Psoas muscle (tissue), 8 donors: ENCODE results near the gene AKT1. TPM values are rescaled to one million over a fixed set of nuclear protein-coding genes. Genes with fewer than 3 reads are reported as not detected.

ENCODE experiments used
- ATAC-seq, 4 donors: fragments of 200-7000 bp; cut with Tn5 transposase; one replicate each; pipeline ENCODE4 v1.9.1; 2020; ENCODE audit warnings: moderate library complexity in 3 of 4, mild to moderate bottlenecking in 2 of 4
- DNase-seq, 2 donors: peaks; one replicate each; pipeline ENCODE4 v3.0.0-alpha.2; 2020
- H3K27ac ChIP-seq: fragments of 200-600 bp; one replicate; pipeline ENCODE4 v1.8.0; 2022
- H3K27me3 ChIP-seq, 3 donors: fragments of 200-600 bp in 1 of 3; one replicate each; pipeline versions ENCODE4 v1.6.1 to v1.8.0; 2013 to 2022; ENCODE audit warnings: low read length in 2 of 3, mild to moderate bottlenecking in 2 of 3, moderate library complexity in 1 of 3; ENCODE audit not compliant: insufficient read depth in 3 of 3
- H3K36me3 ChIP-seq, 2 donors: fragments of 200-600 bp in 1 of 2; one replicate each; pipeline versions ENCODE4 v1.6.1 to v1.8.0; 2013 to 2022; ENCODE audit warnings: low read depth in 1 of 2, mild to moderate bottlenecking in 1 of 2, moderate library complexity in 1 of 2; ENCODE audit not compliant: insufficient read depth in 1 of 2
- H3K4me1 ChIP-seq: fragments of 200-600 bp; one replicate; pipeline ENCODE4 v1.8.0; 2022
- H3K4me3 ChIP-seq: fragments of 200-600 bp; one replicate; pipeline ENCODE4 v1.8.0; 2022; ENCODE audit warnings: mild to moderate bottlenecking
- H3K9me3 ChIP-seq: fragments of 200-600 bp; one replicate; pipeline ENCODE4 v1.8.0; 2022
- CTCF ChIP-seq: fragments of 200-600 bp; IDR thresholded peaks from one replicate; pipeline ENCODE4 v1.8.0; 2022; ENCODE audit warnings: antibody characterized with exemption
- WGBS, 3 donors: extraction: QIAGEN DNeasy Blood & Tissue Kit; methylation state at CpG; one replicate each; pipeline versions ENCODE4 v1.1.6 to v1.1.7; 2013; 5-methylcytosine and 5-hydroxymethylcytosine counted together
- intact Hi-C, 2 donors: fragments of 100-400 bp; cut with DNase I; formaldehyde crosslinking; loops; one replicate each; pipeline versions ENCODE4 v1.11.0 to v1.14.2; 2022
- polyA plus RNA-seq, 3 donors: library from polyadenylated mRNA; stranded (reverse); fragments of 200-250 nt; gene quantifications; one replicate each; pipeline ENCODE4 v1.2.3, GENCODE V29; 2013
- total RNA-seq, 4 donors: library from RNA; stranded (reverse); fragmentation: NEBNext Ultra II Directional in 2 of 4; extraction: Animal tissue kit (Norgen Biotek cat#: 25700) in 2 of 4; gene quantifications; one replicate each; pipeline versions ENCODE4 v1.2.1 to v1.2.4, GENCODE V29; 2021 to 2023
- donor health status: healthy with polysubstance abuse.
- donor health status: DM: no; HTN: no; CAD: no; lungs with moderate emphysema.
- donor health status: Bipolar disorder and iron deficiency.
- donor health status: healthy.
- donor health status: DM: yes; HTN: yes; CAD: no.
- donor health status: DM: no; HTN: no; CAD: no.
- donor health status: DM: no; HTN: no; CAD: no.
- donor health status: DM: yes; HTN: yes; CAD: no.

Gene AKT1
- total and polyA plus RNA-seq, 7 donors = 51.9 to 102 (median 62.0) TPM

DNA sequence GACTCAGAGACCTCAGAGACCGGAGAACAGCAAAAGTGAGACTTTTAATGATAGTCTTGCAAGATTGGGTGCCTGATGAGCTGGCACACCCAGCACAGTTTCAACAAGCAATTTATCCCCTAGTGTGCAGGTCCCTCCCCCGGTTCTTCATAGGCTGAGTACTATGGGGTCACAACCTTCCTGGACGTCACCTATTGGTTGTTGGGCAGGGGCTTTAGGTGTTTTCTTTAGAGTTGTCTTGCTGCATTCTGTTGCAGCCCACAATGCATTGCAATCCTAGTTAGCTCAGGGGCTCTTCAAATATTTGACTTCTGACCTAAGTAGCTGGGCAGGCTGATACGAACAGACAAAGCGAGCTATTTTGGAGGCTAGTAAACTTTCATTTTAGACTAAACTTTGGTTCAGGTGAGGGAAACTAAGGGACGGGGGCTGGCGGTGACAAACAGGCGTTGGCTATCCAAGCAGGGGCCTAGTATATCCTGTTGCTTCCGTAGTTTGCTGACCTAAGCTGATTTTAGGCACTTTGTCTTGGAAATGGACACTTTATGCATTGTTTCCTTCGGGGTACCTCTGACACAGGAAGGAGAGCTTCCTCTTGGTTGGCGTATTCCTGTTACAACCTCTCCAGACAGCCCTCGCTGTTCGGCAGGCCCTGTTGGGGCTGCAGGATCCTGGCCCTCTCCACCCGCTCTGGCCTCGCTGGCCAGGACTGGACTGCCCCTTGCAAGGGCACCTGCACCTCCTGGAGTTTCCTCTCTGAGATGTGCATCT lies 28.5 kb downstream of the AKT1 start:
- WGBS, 3 donors = 85 to 87% (median 86%) methylated on average over 15 of the region's 15 CpGs
- Histone ChIP-seq H3K27ac (no peak overlapping the region), H3K36me3 (peaks cover 0 to 28% of the 10 kb centered on the region in 2 donors), H3K4me3 (no peak overlapping the region), H3K4me1 (peaks cover 5% of the 10 kb centered on the region), H3K27me3 (no peaks in the 10 kb centered on the region), H3K9me3 (no peaks in the 10 kb centered on the region)
- intact Hi-C loops = loop anchor here in 1 of 2 donors (5.0 kb wide), 1 partner anchor 280 kb away; no protein-coding TSS in a partner anchor
- no peak for DNase-seq
- ATAC-seq = no peak
- no peak for TF ChIP-seq CTCF

- Histone ChIP-seq H3K27ac (no peak overlapping the region), H3K9me3 (no peaks in the 10 kb centered on the region), H3K36me3 (peaks cover 0 to 21% of the 10 kb centered on the region in 2 donors), H3K4me3 (no peak overlapping the region), H3K4me1 (peaks cover 12% of the 10 kb centered on the region), H3K27me3 (no peaks in the 10 kb centered on the region)
- no peak for DNase-seq
- no peak for TF ChIP-seq CTCF
- WGBS, 3 donors = 94 to 96% (median 94%) methylated on average over 4 of the region's 4 CpGs
- ATAC-seq = no peak
- intact Hi-C loops = loop anchor here in 1 of 2 donors (5.0 kb wide), 1 partner anchor 281 kb away; no protein-coding TSS in a partner anchor
Measured at GRCh38 chr14:104766256-104766862, 29.2 kb downstream of the AKT1 start.

DNA sequence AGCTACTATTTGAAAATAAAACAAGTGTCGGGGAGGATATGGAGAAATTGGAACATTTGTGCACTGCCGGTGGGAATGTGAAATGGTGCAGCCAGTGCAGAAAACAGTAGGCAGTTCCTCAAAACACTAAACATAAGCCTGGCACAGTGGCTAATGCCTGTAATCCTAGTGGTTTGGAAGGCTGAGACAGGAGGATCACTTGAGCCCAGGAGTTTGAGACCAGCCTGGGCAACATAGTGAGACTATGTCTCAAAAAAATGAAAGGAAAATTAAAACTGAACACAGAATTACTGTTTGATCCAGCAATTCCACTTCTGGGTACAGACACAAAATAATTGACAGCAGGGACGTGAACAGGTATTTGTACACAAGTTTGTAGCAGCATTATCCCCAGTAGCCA lies 30.0 kb downstream of the AKT1 start:
- no peak overlapping the region for H3K27ac ChIP-seq
- H3K9me3 ChIP-seq = no peaks in the 10 kb centered on the region
- no peaks in the 10 kb centered on the region for H3K27me3 ChIP-seq
- intact Hi-C loops = loop anchor here in 1 of 2 donors (1.0 to 5.0 kb wide), 2 partner anchors 25 to 282 kb away; no protein-coding TSS in a partner anchor
- H3K36me3 ChIP-seq = peaks cover 0 to 14% of the 10 kb centered on the region in 2 donors
- TF ChIP-seq CTCF = no peak
- 86 to 91% (median 89%) methylated on average over 3 of the region's 3 CpGs for WGBS, 3 donors
- peaks cover 17% of the 10 kb centered on the region for H3K4me1 ChIP-seq
- DNase-seq (no peak), ATAC-seq (no peak)
- H3K4me3 ChIP-seq = no peak overlapping the region

- intact Hi-C loops = loop anchor here in 1 of 2 donors (5.0 kb wide), 1 partner anchor 38 kb away; the partner anchor contains the start of gene AKT1
- DNase-seq = no peak
- no peak overlapping the region for H3K27ac ChIP-seq
Measured at GRCh38 chr14:104758981-104759969, 36.3 kb downstream of the AKT1 start.

More at GRCh38 chr14:104758981-104759969, 36.3 kb downstream of the AKT1 start:
- peaks cover 41% of the 10 kb centered on the region for H3K4me1 ChIP-seq
- no peak for ATAC-seq
- TF ChIP-seq CTCF = no peak
- H3K36me3 ChIP-seq = peaks cover 0 to 45% of the 10 kb centered on the region in 2 donors
- H3K27me3 ChIP-seq = no peaks in the 10 kb centered on the region
- H3K4me3 ChIP-seq = no peak overlapping the region
- H3K9me3 ChIP-seq = no peaks in the 10 kb centered on the region
- WGBS, 3 donors = 81 to 83% (median 83%) methylated on average over 30 of the region's 30 CpGs
